RPMI7951 (cell line): ENCODE data around the gene HAPSTR1. TPM values are rescaled to one million over a fixed set of nuclear protein-coding genes. Genes with fewer than 3 reads are reported as not detected.
"Not testable (repeated sequence)": the region's sequence is repeated elsewhere in the genome, so short reads cannot be mapped to it uniquely, and the experiment has no call there.

ENCODE experiments used
- DNase-seq: peaks from one replicate; pipeline ENCODE4 v3.0.0-alpha.2; 2012; ENCODE audit warnings: low read depth
- total RNA-seq: library from RNA; depleted of rRNA; stranded (reverse); fragments of >200 nt; shearing (Covaris generic); gene quantifications from 2 replicates; pipeline ENCODE4 v1.2.3, GENCODE V29; 2014

The HAPSTR1 gene
- total RNA-seq, 1 experiment from 2014 or later, result 35.9 TPM

GRCh38 chr16:9071377-9071776, 20.1 kb upstream of the HAPSTR1 start:
- no peak for DNase-seq

- peak; percentile 83 for DNase-seq
These were observed 18.6 kb upstream of the HAPSTR1 start for GRCh38 chr16:9072806-9073341.

- no peak for DNase-seq
These were observed 16.0 kb upstream of the HAPSTR1 start for GRCh38 chr16:9075299-9076071.

- peak; percentile 90 for DNase-seq
These were observed 14.2 kb upstream of the HAPSTR1 start for GRCh38 chr16:9077091-9077809.

- DNase-seq, result peak; percentile 80
These were observed 12.7 kb upstream of the HAPSTR1 start for GRCh38 chr16:9078467-9079429.

GRCh38 chr16:9079430-9079812, 12.0 kb upstream of the HAPSTR1 start:
- DNase-seq, result no peak

- no peak for DNase-seq
These were observed 10.3 kb upstream of the HAPSTR1 start for GRCh38 chr16:9081158-9081557.

- no peak for DNase-seq
These were observed 9.6 kb upstream of the HAPSTR1 start for GRCh38 chr16:9081843-9082242.

- DNase-seq, result no peak
These were observed 9.0 kb upstream of the HAPSTR1 start for GRCh38 chr16:9082422-9082821.

- not testable (repeated sequence) for DNase-seq
These were observed 3.7 kb upstream of the HAPSTR1 start for GRCh38 chr16:9087733-9088132.

- DNase-seq, result no peak
These were observed 2.6 kb upstream of the HAPSTR1 start for GRCh38 chr16:9088848-9089247.

- DNase-seq, result no peak
These were observed 1.8 kb upstream of the HAPSTR1 start for GRCh38 chr16:9089660-9090059.

GRCh38 chr16:9090101-9090959, 1.1 kb upstream of the HAPSTR1 start:
- DNase-seq, result no peak

- DNase-seq, result peak; percentile 28
These were observed 430 bp downstream of the HAPSTR1 start for GRCh38 chr16:9091867-9092281.

- DNase-seq, result peak; percentile 33
These were observed 986 bp downstream of the HAPSTR1 start for GRCh38 chr16:9092282-9092977.

GRCh38 chr16:9092978-9093344, 1.5 kb downstream of the HAPSTR1 start:
- DNase-seq, result no peak

GRCh38 chr16:9094011-9094846, 2.8 kb downstream of the HAPSTR1 start:
- no peak for DNase-seq

GRCh38 chr16:9095171-9095570, 3.7 kb downstream of the HAPSTR1 start:
- DNase-seq, result no peak

GRCh38 chr16:9095656-9096397, 4.4 kb downstream of the HAPSTR1 start:
- no peak for DNase-seq
